Neuron (in vitro differentiated cells): ENCODE data around the gene NPAS2.

Source experiments
- H2AFZ ChIP-seq: one replicate; pipeline ENCODE4 v1.6.1; 2013; ENCODE audit warnings: low read depth, mild to moderate bottlenecking, inconsistent platforms, low read length, moderate library complexity
- H3K27me3 ChIP-seq: one replicate; pipeline ENCODE4 v1.6.1; 2013; ENCODE audit warnings: low read length; ENCODE audit not compliant: insufficient read depth
- H3K36me3 ChIP-seq: one replicate; pipeline ENCODE4 v1.6.1; 2013; ENCODE audit warnings: low read length; ENCODE audit not compliant: insufficient read depth
- H3K4me1 ChIP-seq: one replicate; pipeline ENCODE4 v1.6.1; 2013; ENCODE audit warnings: low read length; ENCODE audit not compliant: insufficient read depth
- H3K4me3 ChIP-seq: 2 replicates; pipeline ENCODE4 v1.5.1; 2013; ENCODE audit warnings: mild to moderate bottlenecking, low read length, moderate library complexity
- H3K9me3 ChIP-seq: one replicate; pipeline ENCODE4 v1.6.1; 2013; ENCODE audit warnings: low read length

NPAS2 gene

GRCh38 chr2:100945930-100946607 lies 126.1 kb downstream of the NPAS2 start:
- no peaks in the 10 kb centered on the region for H3K9me3 ChIP-seq
- no peaks in the 10 kb centered on the region for H3K4me1 ChIP-seq
- no peak overlapping the region for H2AFZ ChIP-seq
- no peak overlapping the region for H3K4me3 ChIP-seq
- no peaks in the 10 kb centered on the region for H3K27me3 ChIP-seq
- H3K36me3 ChIP-seq: no peaks in the 10 kb centered on the region

GRCh38 chr2:100948942-100949811 lies 129.2 kb downstream of the NPAS2 start:
- Histone ChIP-seq H3K9me3 (no peaks in the 10 kb centered on the region), H3K27me3 (no peaks in the 10 kb centered on the region), H3K36me3 (no peaks in the 10 kb centered on the region), H2AFZ (no peak overlapping the region), H3K4me1 (no peaks in the 10 kb centered on the region), H3K4me3 (no peak overlapping the region)

GRCh38 chr2:100952512-100952911 lies 132.6 kb downstream of the NPAS2 start:
- Histone ChIP-seq H3K36me3 (no peaks in the 10 kb centered on the region), H3K4me1 (no peaks in the 10 kb centered on the region), H3K27me3 (no peaks in the 10 kb centered on the region), H3K4me3 (no peak overlapping the region), H2AFZ (no peak overlapping the region), H3K9me3 (no peaks in the 10 kb centered on the region)

- Histone ChIP-seq H3K36me3 (no peaks in the 10 kb centered on the region), H3K9me3 (no peaks in the 10 kb centered on the region), H3K4me3 (no peak overlapping the region), H3K4me1 (no peaks in the 10 kb centered on the region), H3K27me3 (no peaks in the 10 kb centered on the region), H2AFZ (no peak overlapping the region)
Observed at GRCh38 chr2:100953406-100954043, 133.6 kb downstream of the NPAS2 start.

GRCh38 chr2:100954044-100954420 lies 134.1 kb downstream of the NPAS2 start:
- H3K4me1 ChIP-seq: no peaks in the 10 kb centered on the region
- H2AFZ ChIP-seq: no peak overlapping the region
- H3K36me3 ChIP-seq: no peaks in the 10 kb centered on the region
- H3K4me3 ChIP-seq: no peak overlapping the region
- no peaks in the 10 kb centered on the region for H3K27me3 ChIP-seq
- no peaks in the 10 kb centered on the region for H3K9me3 ChIP-seq

GRCh38 chr2:100955226-100955625 lies 135.3 kb downstream of the NPAS2 start:
- no peaks in the 10 kb centered on the region for H3K4me1 ChIP-seq
- no peaks in the 10 kb centered on the region for H3K27me3 ChIP-seq
- no peaks in the 10 kb centered on the region for H3K9me3 ChIP-seq
- H2AFZ ChIP-seq: no peak overlapping the region
- H3K4me3 ChIP-seq: no peak overlapping the region
- no peaks in the 10 kb centered on the region for H3K36me3 ChIP-seq

GRCh38 chr2:100956081-100956480 lies 136.1 kb downstream of the NPAS2 start:
- no peak overlapping the region for H2AFZ ChIP-seq
- no peaks in the 10 kb centered on the region for H3K4me1 ChIP-seq
- no peaks in the 10 kb centered on the region for H3K36me3 ChIP-seq
- H3K4me3 ChIP-seq: no peak overlapping the region
- H3K9me3 ChIP-seq: no peaks in the 10 kb centered on the region
- H3K27me3 ChIP-seq: no peaks in the 10 kb centered on the region

GRCh38 chr2:100957996-100958653 lies 138.2 kb downstream of the NPAS2 start:
- Histone ChIP-seq H3K36me3 (no peaks in the 10 kb centered on the region), H3K4me1 (no peaks in the 10 kb centered on the region), H2AFZ (no peak overlapping the region), H3K27me3 (no peaks in the 10 kb centered on the region), H3K4me3 (no peak overlapping the region), H3K9me3 (no peaks in the 10 kb centered on the region)

- no peak overlapping the region for H3K4me3 ChIP-seq
- no peak overlapping the region for H2AFZ ChIP-seq
- H3K36me3 ChIP-seq: no peaks in the 10 kb centered on the region
- no peaks in the 10 kb centered on the region for H3K4me1 ChIP-seq
- H3K27me3 ChIP-seq: no peaks in the 10 kb centered on the region
- H3K9me3 ChIP-seq: no peaks in the 10 kb centered on the region
Observed at GRCh38 chr2:100959225-100959880, 139.4 kb downstream of the NPAS2 start.

- Histone ChIP-seq H2AFZ (no peak overlapping the region), H3K36me3 (no peaks in the 10 kb centered on the region), H3K9me3 (no peaks in the 10 kb centered on the region), H3K4me3 (no peak overlapping the region), H3K27me3 (no peaks in the 10 kb centered on the region), H3K4me1 (no peaks in the 10 kb centered on the region)
Observed at GRCh38 chr2:100960688-100961087, 140.7 kb downstream of the NPAS2 start.

GRCh38 chr2:100962366-100963025 lies 142.6 kb downstream of the NPAS2 start:
- H3K4me3 ChIP-seq: no peak overlapping the region
- no peak overlapping the region for H2AFZ ChIP-seq

GRCh38 chr2:100963026-100963375 lies 143.1 kb downstream of the NPAS2 start:
- Histone ChIP-seq H2AFZ (no peak overlapping the region), H3K4me1 (no peaks in the 10 kb centered on the region), H3K36me3 (no peaks in the 10 kb centered on the region), H3K27me3 (no peaks in the 10 kb centered on the region), H3K4me3 (no peak overlapping the region), H3K9me3 (no peaks in the 10 kb centered on the region)

More at GRCh38 chr2:100962366-100963025, 142.6 kb downstream of the NPAS2 start:
- Histone ChIP-seq H3K9me3 (no peaks in the 10 kb centered on the region), H3K27me3 (no peaks in the 10 kb centered on the region), H3K36me3 (no peaks in the 10 kb centered on the region), H3K4me1 (no peaks in the 10 kb centered on the region)
